ENCODE measurements around the gene CERS1.

The CERS1 gene

GRCh38 chr19:18857223-18857622 is 38.7 kb downstream of the CERS1 start:
- H3K4me1 ChIP-seq (ENCODE audit: insufficient read depth, insufficient read length): peaks cover 8% of the 10 kb centered on the region
- DNase-seq (ENCODE audit: low read depth, low spot score): no peak
- H3K27me3 ChIP-seq (ENCODE audit: insufficient read depth, insufficient read length): no peaks in the 10 kb centered on the region
- H3K9ac ChIP-seq (ENCODE audit: insufficient read length, low read depth): no peak overlapping the region
- no peaks in the 10 kb centered on the region for H3K9me3 ChIP-seq (ENCODE audit: insufficient read depth, low read length)
- peaks cover 98% of the 10 kb centered on the region for H3K36me3 ChIP-seq (ENCODE audit: insufficient read depth, insufficient read length, low read length)
- TF ChIP-seq SUZ12 (IDR thresholded peaks at IDR 0.05; ENCODE audit: extremely low read depth, insufficient read depth, insufficient read length) (no peak), YY1 (IDR thresholded peaks at IDR 0.05; ENCODE audit: insufficient read depth, insufficient read length) (no peak), ZNF274 (IDR thresholded peaks at IDR 0.05; ENCODE audit: low read depth, low read length) (no peak)
- no peak overlapping the region for H3K4me3 ChIP-seq (ENCODE audit: insufficient read length, low read depth)

- peak overlapping the region; percentile 8 for H3K9ac ChIP-seq (ENCODE audit: insufficient read length, low read depth)
- H3K36me3 ChIP-seq (ENCODE audit: insufficient read depth, insufficient read length, low read length): peaks cover 98% of the 10 kb centered on the region
- no peaks in the 10 kb centered on the region for H3K27me3 ChIP-seq (ENCODE audit: insufficient read depth, insufficient read length)
- no peak overlapping the region for H3K4me3 ChIP-seq (ENCODE audit: insufficient read length, low read depth)
- TF ChIP-seq ZNF274 (IDR thresholded peaks at IDR 0.05; ENCODE audit: low read depth, low read length): no peak
- no peak for TF ChIP-seq SUZ12 (IDR thresholded peaks at IDR 0.05; ENCODE audit: extremely low read depth, insufficient read depth, insufficient read length)
- TF ChIP-seq YY1 (IDR thresholded peaks at IDR 0.05; ENCODE audit: insufficient read depth, insufficient read length): no peak
- H3K4me1 ChIP-seq (ENCODE audit: insufficient read depth, insufficient read length): peaks cover 8% of the 10 kb centered on the region
- no peak for DNase-seq (ENCODE audit: low read depth, low spot score)
- H3K9me3 ChIP-seq (ENCODE audit: insufficient read depth, low read length): no peaks in the 10 kb centered on the region
These were observed 39.4 kb downstream of the CERS1 start for GRCh38 chr19:18856385-18857126.

GRCh38 chr19:18855647-18856384 is 40.1 kb downstream of the CERS1 start:
- Histone ChIP-seq H3K4me3 (ENCODE audit: insufficient read length, low read depth) (no peak overlapping the region), H3K9me3 (ENCODE audit: insufficient read depth, low read length) (no peaks in the 10 kb centered on the region), H3K27me3 (ENCODE audit: insufficient read depth, insufficient read length) (no peaks in the 10 kb centered on the region), H3K9ac (ENCODE audit: insufficient read length, low read depth) (no peak overlapping the region), H3K36me3 (ENCODE audit: insufficient read depth, insufficient read length, low read length) (peaks cover 98% of the 10 kb centered on the region), H3K4me1 (ENCODE audit: insufficient read depth, insufficient read length) (peaks cover 8% of the 10 kb centered on the region)
- no peak for DNase-seq (ENCODE audit: low read depth, low spot score)
- TF ChIP-seq SUZ12 (IDR thresholded peaks at IDR 0.05; ENCODE audit: extremely low read depth, insufficient read depth, insufficient read length): no peak
- TF ChIP-seq ZNF274 (IDR thresholded peaks at IDR 0.05; ENCODE audit: low read depth, low read length): no peak
- no peak for TF ChIP-seq YY1 (IDR thresholded peaks at IDR 0.05; ENCODE audit: insufficient read depth, insufficient read length)

GRCh38 chr19:18854982-18855381 is 41.0 kb downstream of the CERS1 start:
- no peak for DNase-seq (ENCODE audit: low read depth, low spot score)
- H3K36me3 ChIP-seq (ENCODE audit: insufficient read depth, insufficient read length, low read length): peaks cover 98% of the 10 kb centered on the region
- peaks cover 14% of the 10 kb centered on the region for H3K4me1 ChIP-seq (ENCODE audit: insufficient read depth, insufficient read length)
- no peaks in the 10 kb centered on the region for H3K9me3 ChIP-seq (ENCODE audit: insufficient read depth, low read length)
- H3K27me3 ChIP-seq (ENCODE audit: insufficient read depth, insufficient read length): no peaks in the 10 kb centered on the region
- H3K4me3 ChIP-seq (ENCODE audit: insufficient read length, low read depth): no peak overlapping the region
- H3K9ac ChIP-seq (ENCODE audit: insufficient read length, low read depth): no peak overlapping the region
- no peak for TF ChIP-seq ZNF274 (IDR thresholded peaks at IDR 0.05; ENCODE audit: low read depth, low read length)
- no peak for TF ChIP-seq SUZ12 (IDR thresholded peaks at IDR 0.05; ENCODE audit: extremely low read depth, insufficient read depth, insufficient read length)
- TF ChIP-seq YY1 (IDR thresholded peaks at IDR 0.05; ENCODE audit: insufficient read depth, insufficient read length): no peak

GRCh38 chr19:18853755-18854427 is 42.1 kb downstream of the CERS1 start:
- peaks cover 24% of the 10 kb centered on the region for H3K4me1 ChIP-seq (ENCODE audit: insufficient read depth, insufficient read length)
- H3K4me3 ChIP-seq (ENCODE audit: insufficient read length, low read depth): no peak overlapping the region

GRCh38 chr19:18852648-18853047 is 43.3 kb downstream of the CERS1 start:
- H3K9me3 ChIP-seq (ENCODE audit: insufficient read depth, low read length): no peaks in the 10 kb centered on the region
- no peak for DNase-seq (ENCODE audit: low read depth, low spot score)
- TF ChIP-seq YY1 (IDR thresholded peaks at IDR 0.05; ENCODE audit: insufficient read depth, insufficient read length) (no peak), ZNF274 (IDR thresholded peaks at IDR 0.05; ENCODE audit: low read depth, low read length) (no peak), SUZ12 (IDR thresholded peaks at IDR 0.05; ENCODE audit: extremely low read depth, insufficient read depth, insufficient read length) (no peak)
- H3K9ac ChIP-seq (ENCODE audit: insufficient read length, low read depth): no peak overlapping the region
- no peak overlapping the region for H3K4me3 ChIP-seq (ENCODE audit: insufficient read length, low read depth)
- no peaks in the 10 kb centered on the region for H3K27me3 ChIP-seq (ENCODE audit: insufficient read depth, insufficient read length)
- H3K36me3 ChIP-seq (ENCODE audit: insufficient read depth, insufficient read length, low read length): peaks cover 96% of the 10 kb centered on the region
- peaks cover 25% of the 10 kb centered on the region for H3K4me1 ChIP-seq (ENCODE audit: insufficient read depth, insufficient read length)

More at GRCh38 chr19:18853755-18854427, 42.1 kb downstream of the CERS1 start:
- Histone ChIP-seq H3K9ac (ENCODE audit: insufficient read length, low read depth) (no peak overlapping the region), H3K27me3 (ENCODE audit: insufficient read depth, insufficient read length) (no peaks in the 10 kb centered on the region), H3K36me3 (ENCODE audit: insufficient read depth, insufficient read length, low read length) (peaks cover 96% of the 10 kb centered on the region), H3K9me3 (ENCODE audit: insufficient read depth, low read length) (no peaks in the 10 kb centered on the region)
- DNase-seq (ENCODE audit: low read depth, low spot score): no peak
- TF ChIP-seq YY1 (IDR thresholded peaks at IDR 0.05; ENCODE audit: insufficient read depth, insufficient read length) (no peak), SUZ12 (IDR thresholded peaks at IDR 0.05; ENCODE audit: extremely low read depth, insufficient read depth, insufficient read length) (no peak), ZNF274 (IDR thresholded peaks at IDR 0.05; ENCODE audit: low read depth, low read length) (no peak)

Data from NT2/D1 (cell line).